BJ (cell line): ENCODE data around the gene NT5DC1. TPM values are rescaled to one million over a fixed set of nuclear protein-coding genes. Genes with fewer than 3 reads are reported as not detected.

ENCODE experiments used
- CTCF ChIA-PET: fragments of 350-600 bp; formaldehyde crosslinking; extraction: SDS; loops from one replicate; lab custom pipeline; 2021; ENCODE audit warnings: antibody characterized with exemption, inconsistent platforms; lab: Yijun Ruan, JAX
- POLR2A ChIA-PET: fragments of 300-600 bp; sonication (Branson Sonifier 250); formaldehyde crosslinking; extraction: SDS; loops from one replicate; lab custom pipeline; 2021; ENCODE audit warnings: antibody characterized with exemption; lab: Charles Lee
- DNase-seq: peaks from one replicate; pipeline ENCODE4 v3.0.0-alpha.2; 2011; ENCODE audit warnings: low read depth
- H3K27me3 ChIP-seq: 2 replicates; pipeline ENCODE4 v1.6.0; 2011; ENCODE audit warnings: low read length; ENCODE audit not compliant: control insufficient read depth, insufficient read depth
- H3K36me3 ChIP-seq: 2 replicates; pipeline ENCODE4 v1.5.1; 2011; ENCODE audit warnings: low read length; ENCODE audit not compliant: control insufficient read depth, insufficient read depth
- H3K4me3 ChIP-seq: 2 replicates; pipeline ENCODE4 v1.5.1; 2011; ENCODE audit warnings: low read depth, mild to moderate bottlenecking, control low read depth, low read length
- polyA plus RNA-seq: library from polyadenylated mRNA; depleted of rRNA; stranded (reverse); fragments of >200 nt; gene quantifications from 2 replicates; pipeline ENCODE4 v1.2.3, GENCODE V29; 2011
- TF ChIP-seq, protein P1 (sequence below): IDR thresholded peaks from 2 replicates; pipeline ENCODE4 v1.5.1; 2011; ENCODE audit warnings: low read depth, mild to moderate bottlenecking, control low read depth, inconsistent platforms, low read length, moderate library complexity; ENCODE audit not compliant: insufficient read depth

Gene NT5DC1
- polyA plus RNA-seq, 1 experiment = 12.3 TPM

DNA sequence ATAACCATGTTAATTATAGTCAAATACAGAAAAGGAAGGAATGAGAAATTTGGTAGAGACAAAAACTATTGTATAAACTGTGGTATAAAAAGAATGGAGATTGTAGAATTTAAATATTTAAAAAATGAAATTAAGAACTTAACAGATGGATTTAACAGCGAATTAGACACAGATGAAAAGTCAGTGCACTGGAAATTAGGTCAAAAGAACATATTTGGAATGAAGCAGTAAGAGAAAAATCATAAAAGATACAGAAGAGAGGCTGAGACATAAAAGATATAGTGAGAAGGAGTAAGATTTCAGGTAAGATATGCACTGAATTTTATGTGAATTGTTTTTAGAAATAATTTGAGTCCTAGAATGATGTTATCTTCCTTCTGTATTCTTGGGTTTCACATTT is 139.2 kb downstream of the NT5DC1 start:
- TF ChIP-seq, protein P1, sequence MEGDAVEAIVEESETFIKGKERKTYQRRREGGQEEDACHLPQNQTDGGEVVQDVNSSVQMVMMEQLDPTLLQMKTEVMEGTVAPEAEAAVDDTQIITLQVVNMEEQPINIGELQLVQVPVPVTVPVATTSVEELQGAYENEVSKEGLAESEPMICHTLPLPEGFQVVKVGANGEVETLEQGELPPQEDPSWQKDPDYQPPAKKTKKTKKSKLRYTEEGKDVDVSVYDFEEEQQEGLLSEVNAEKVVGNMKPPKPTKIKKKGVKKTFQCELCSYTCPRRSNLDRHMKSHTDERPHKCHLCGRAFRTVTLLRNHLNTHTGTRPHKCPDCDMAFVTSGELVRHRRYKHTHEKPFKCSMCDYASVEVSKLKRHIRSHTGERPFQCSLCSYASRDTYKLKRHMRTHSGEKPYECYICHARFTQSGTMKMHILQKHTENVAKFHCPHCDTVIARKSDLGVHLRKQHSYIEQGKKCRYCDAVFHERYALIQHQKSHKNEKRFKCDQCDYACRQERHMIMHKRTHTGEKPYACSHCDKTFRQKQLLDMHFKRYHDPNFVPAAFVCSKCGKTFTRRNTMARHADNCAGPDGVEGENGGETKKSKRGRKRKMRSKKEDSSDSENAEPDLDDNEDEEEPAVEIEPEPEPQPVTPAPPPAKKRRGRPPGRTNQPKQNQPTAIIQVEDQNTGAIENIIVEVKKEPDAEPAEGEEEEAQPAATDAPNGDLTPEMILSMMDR = no peak
- DNase-seq = no peak
- H3K4me3 ChIP-seq = no peak overlapping the region
- H3K27me3 ChIP-seq = no peaks in the 10 kb centered on the region
- POLR2A ChIA-PET = no interaction called here
- no peaks in the 10 kb centered on the region; the same call in 1 of the 2 replicates for H3K36me3 ChIP-seq
- CTCF ChIA-PET = no interaction called here

DNA sequence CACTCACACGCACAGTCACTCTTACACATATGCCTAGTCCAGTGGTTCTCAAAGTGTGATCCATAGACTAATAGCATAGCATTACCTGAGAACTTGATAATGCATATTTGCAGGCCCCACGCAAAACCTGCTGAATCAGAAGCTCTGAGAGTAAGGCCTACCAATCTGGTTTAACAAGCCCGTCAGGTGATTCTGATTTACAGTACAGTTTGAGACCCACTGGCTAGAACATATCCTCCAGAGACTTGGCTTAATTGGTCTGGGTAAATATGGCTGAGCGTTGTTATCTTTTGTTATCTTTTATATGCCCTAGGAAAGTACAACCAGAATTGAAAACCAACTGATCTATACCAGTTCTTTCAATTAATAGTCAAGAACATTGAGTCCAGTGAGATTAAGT is 143.6 kb downstream of the NT5DC1 start:
- no peak overlapping the region for H3K4me3 ChIP-seq
- POLR2A ChIA-PET = no interaction called here
- CTCF ChIA-PET = interaction anchor here (1.6 kb wide), 1 partner anchor 21 kb away, joined by 3 read pairs; no protein-coding TSS in a partner anchor
- no peaks in the 10 kb centered on the region for H3K27me3 ChIP-seq
- H3K36me3 ChIP-seq = no peaks in the 10 kb centered on the region; the same call in 1 of the 2 replicates
- DNase-seq = no peak
- TF ChIP-seq, protein P1 = no peak

DNA sequence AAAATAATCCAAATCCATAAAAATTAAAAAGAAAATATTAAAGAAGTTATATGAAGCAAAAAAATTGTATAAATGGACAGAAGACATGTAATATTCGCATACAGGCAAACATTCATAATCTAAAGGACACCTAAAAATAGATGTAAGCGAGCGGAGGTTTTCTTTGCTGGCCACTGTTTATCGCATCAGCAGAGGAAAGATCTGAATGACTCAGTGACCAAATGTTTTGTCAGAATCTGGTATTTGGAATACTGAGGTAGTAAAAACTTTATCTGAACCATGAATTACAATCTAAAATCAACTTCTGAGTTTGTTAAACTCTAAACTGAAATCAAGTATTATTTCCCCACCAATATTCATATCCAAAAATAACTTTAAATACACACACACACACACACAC is 145.4 kb downstream of the NT5DC1 start:
- H3K4me3 ChIP-seq = no peak overlapping the region
- H3K27me3 ChIP-seq = no peaks in the 10 kb centered on the region
- TF ChIP-seq, protein P1 = no peak
- no peaks in the 10 kb centered on the region for H3K36me3 ChIP-seq
- no peak for DNase-seq
- ChIA-PET CTCF (no interaction called here), POLR2A (no interaction called here)

DNA sequence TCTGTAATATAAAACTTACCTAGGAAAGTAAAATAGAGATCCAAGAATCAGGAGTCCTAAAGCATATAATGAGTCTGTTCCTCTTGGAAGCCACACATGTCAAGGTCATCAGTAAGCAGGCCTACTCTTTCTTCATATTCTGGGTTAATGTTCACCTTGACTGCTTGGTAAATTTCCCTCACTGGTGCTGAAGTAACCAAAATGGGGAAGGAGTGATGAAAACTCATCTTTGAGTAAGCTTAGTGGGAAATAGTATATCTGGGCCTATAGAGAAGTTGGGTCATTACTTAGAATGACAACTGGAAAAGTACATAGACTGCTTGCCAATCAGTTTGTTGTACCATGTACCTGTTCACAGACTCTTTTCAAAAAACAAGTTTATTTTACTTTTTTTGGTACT is 146.6 kb downstream of the NT5DC1 start:
- ChIA-PET POLR2A (no interaction called here), CTCF (interaction anchor here (1.1 kb wide), 1 partner anchor 29 kb away, joined by 3 read pairs; no protein-coding TSS in a partner anchor)
- H3K36me3 ChIP-seq = no peaks in the 10 kb centered on the region
- no peak overlapping the region for H3K4me3 ChIP-seq
- TF ChIP-seq, protein P1 = no peak
- no peak for DNase-seq
- H3K27me3 ChIP-seq = no peaks in the 10 kb centered on the region

DNA sequence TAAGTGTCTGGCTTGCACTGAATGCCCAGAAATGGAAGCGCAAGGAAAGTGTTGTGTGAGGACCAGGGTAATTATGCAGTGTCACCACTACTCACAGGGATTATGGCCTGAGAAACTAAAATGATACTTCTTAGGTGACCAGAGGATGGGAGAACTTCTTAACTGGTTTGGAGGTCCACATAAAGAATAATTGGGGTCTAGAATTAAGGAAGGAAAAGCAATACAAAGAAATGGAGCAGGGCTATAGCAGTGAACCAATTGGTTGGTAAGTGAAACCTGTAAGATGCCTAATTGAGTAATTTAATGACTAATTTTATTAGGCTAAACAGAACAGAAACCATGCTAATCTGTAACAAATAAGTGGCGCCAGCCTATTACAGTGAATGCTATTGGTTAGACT is 147.9 kb downstream of the NT5DC1 start:
- no peaks in the 10 kb centered on the region for H3K36me3 ChIP-seq
- no peaks in the 10 kb centered on the region for H3K27me3 ChIP-seq
- H3K4me3 ChIP-seq = no peak overlapping the region
- POLR2A ChIA-PET = no interaction called here
- CTCF ChIA-PET = interaction anchor here (1.1 kb wide), 1 partner anchor 30 kb away, joined by 3 read pairs; no protein-coding TSS in a partner anchor
- TF ChIP-seq, protein P1 = no peak
- DNase-seq = no peak
